ENCODE data around the gene PRTN3.
"Not testable (repeated sequence)": the region's sequence is repeated elsewhere in the genome, so short reads cannot be mapped to it uniquely, and the experiment has no call there.

The PRTN3 gene

GRCh38 chr19:816500-816857 lies 24.3 kb upstream of the PRTN3 start:
- no peaks in the 10 kb centered on the region for H3K27me3 ChIP-seq (ENCODE audit: insufficient read depth, low read depth, severe bottlenecking)

GRCh38 chr19:820212-820611 lies 20.6 kb upstream of the PRTN3 start:
- DNase-seq; H3K36me3 ChIP-seq; H3K9me3 ChIP-seq (ENCODE audit: severe bottlenecking); H3K27me3 ChIP-seq (ENCODE audit: insufficient read depth, low read depth, severe bottlenecking); H3K4me3 ChIP-seq (ENCODE audit: low read depth, low read length); H3K27ac ChIP-seq: not testable (repeated sequence)

More at GRCh38 chr19:816500-816857, 24.3 kb upstream of the PRTN3 start:
- TF ChIP-seq CTCF (IDR thresholded peaks at IDR 0.05; ENCODE audit: low read depth, low read length), result no peak
- DNase-seq, result no peak
- no peak overlapping the region for H3K4me3 ChIP-seq (ENCODE audit: low read depth, low read length)
- H3K9me3 ChIP-seq (ENCODE audit: severe bottlenecking), result no peaks in the 10 kb centered on the region
- H3K36me3 ChIP-seq, result peaks cover 37% of the 10 kb centered on the region
- no peak overlapping the region for H3K27ac ChIP-seq

GRCh38 chr19:821231-821824 lies 19.5 kb upstream of the PRTN3 start:
- peak; percentile 44 for DNase-seq
- Histone ChIP-seq H3K27ac (peak overlapping the region; percentile 44), H3K36me3 (peaks cover 4% of the 10 kb centered on the region), H3K9me3 (ENCODE audit: severe bottlenecking) (no peaks in the 10 kb centered on the region), H3K27me3 (ENCODE audit: insufficient read depth, low read depth, severe bottlenecking) (no peaks in the 10 kb centered on the region), H3K4me3 (ENCODE audit: low read depth, low read length) (peak overlapping the region; percentile 68)
- TF ChIP-seq CTCF (IDR thresholded peaks at IDR 0.05; ENCODE audit: low read depth, low read length), result no peak

GRCh38 chr19:821825-822503 lies 18.8 kb upstream of the PRTN3 start, which contains the start of gene PLPPR3:
Gene PLPPR3 (minus strand): TSS chr19:821955. CDS start chr19:821559, 396 bp downstream.
- Histone ChIP-seq H3K27ac (peak within 1 kb of the TSS; percentile 58), H3K36me3 (peaks cover 4% of the 10 kb centered on the region), H3K9me3 (ENCODE audit: severe bottlenecking) (no peaks in the 10 kb centered on the region), H3K27me3 (ENCODE audit: insufficient read depth, low read depth, severe bottlenecking) (no peaks in the 10 kb centered on the region), H3K4me3 (ENCODE audit: low read depth, low read length) (peak within 1 kb of the TSS; percentile 68)
- no peak for DNase-seq
- TF ChIP-seq CTCF (IDR thresholded peaks at IDR 0.05; ENCODE audit: low read depth, low read length), result no peak

- DNase-seq, result peak; percentile 58
- H3K27ac ChIP-seq, result peak overlapping the region; percentile 55
These were observed 17.2 kb upstream of the PRTN3 start for GRCh38 chr19:823565-824121.

More at GRCh38 chr19:823565-824121, 17.2 kb upstream of the PRTN3 start:
- Histone ChIP-seq H3K4me3 (ENCODE audit: low read depth, low read length) (no peak overlapping the region), H3K27me3 (ENCODE audit: insufficient read depth, low read depth, severe bottlenecking) (no peaks in the 10 kb centered on the region), H3K36me3 (no peaks in the 10 kb centered on the region; the same call in 1 of the 2 replicates), H3K9me3 (ENCODE audit: severe bottlenecking) (no peaks in the 10 kb centered on the region)
- no peak for TF ChIP-seq CTCF (IDR thresholded peaks at IDR 0.05; ENCODE audit: low read depth, low read length)

Data from WERI-Rb-1 (cell line).